ENCODE results near the gene MNX1.

MNX1 gene

GRCh38 chr7:157010588-157011332, at the start of gene MNX1:
Gene MNX1, minus strand, starts transcription at chr7:157010663. Its CDS starts 313 bp downstream, at chr7:157010350.
- FAIRE-seq (no peak), DNase-seq (ENCODE audit: insufficient read length, low spot score) (peak; percentile 75)

- DNase-seq (ENCODE audit: insufficient read length, low spot score) (no peak), FAIRE-seq (no peak)
These were observed 49.1 kb upstream of the MNX1 start for GRCh38 chr7:157059534-157059933.

GRCh38 chr7:157058701-157059100, 48.2 kb upstream of the MNX1 start:
- DNase-seq (ENCODE audit: insufficient read length, low spot score) (no peak), FAIRE-seq (no peak)

GRCh38 chr7:157058068-157058467, 47.6 kb upstream of the MNX1 start:
- FAIRE-seq (no peak), DNase-seq (ENCODE audit: insufficient read length, low spot score) (no peak)

- DNase-seq (ENCODE audit: insufficient read length, low spot score): no peak
- FAIRE-seq: no peak
These were observed 46.8 kb upstream of the MNX1 start for GRCh38 chr7:157056957-157057902.

GRCh38 chr7:157056246-157056645, 45.8 kb upstream of the MNX1 start:
- DNase-seq (ENCODE audit: insufficient read length, low spot score) (no peak), FAIRE-seq (no peak)

- FAIRE-seq (no peak), DNase-seq (ENCODE audit: insufficient read length, low spot score) (no peak)
These were observed 44.5 kb upstream of the MNX1 start for GRCh38 chr7:157054927-157055326.

- DNase-seq (ENCODE audit: insufficient read length, low spot score): no peak
These were observed 42.7 kb upstream of the MNX1 start for GRCh38 chr7:157053118-157053517.

GRCh38 chr7:157047148-157047547, 36.7 kb upstream of the MNX1 start:
- DNase-seq (ENCODE audit: insufficient read length, low spot score) (no peak), FAIRE-seq (no peak)

More at GRCh38 chr7:157053118-157053517, 42.7 kb upstream of the MNX1 start:
- FAIRE-seq: no peak

- FAIRE-seq (no peak), DNase-seq (ENCODE audit: insufficient read length, low spot score) (peak; percentile 41)
These were observed 36.2 kb upstream of the MNX1 start for GRCh38 chr7:157046681-157047080.

- no peak for FAIRE-seq
- no peak for DNase-seq (ENCODE audit: insufficient read length, low spot score)
These were observed 34.6 kb upstream of the MNX1 start for GRCh38 chr7:157044943-157045660.

- FAIRE-seq: no peak
- DNase-seq (ENCODE audit: insufficient read length, low spot score): no peak
These were observed 33.8 kb upstream of the MNX1 start for GRCh38 chr7:157044147-157044687.

GRCh38 chr7:157043745-157044144, 33.3 kb upstream of the MNX1 start:
- FAIRE-seq (no peak), DNase-seq (ENCODE audit: insufficient read length, low spot score) (no peak)

GRCh38 chr7:157041514-157042277, 31.2 kb upstream of the MNX1 start:
- DNase-seq (ENCODE audit: insufficient read length, low spot score) (no peak), FAIRE-seq (no peak)

GRCh38 chr7:157041004-157041403, 30.5 kb upstream of the MNX1 start:
- no peak for DNase-seq (ENCODE audit: insufficient read length, low spot score)
- no peak for FAIRE-seq

GRCh38 chr7:157037635-157038034, 27.2 kb upstream of the MNX1 start:
- FAIRE-seq (no peak), DNase-seq (ENCODE audit: insufficient read length, low spot score) (no peak)

GRCh38 chr7:157037028-157037427, 26.6 kb upstream of the MNX1 start:
- no peak for DNase-seq (ENCODE audit: insufficient read length, low spot score)
- FAIRE-seq: no peak

- DNase-seq (ENCODE audit: insufficient read length, low spot score) (no peak), FAIRE-seq (no peak)
These were observed 25.5 kb upstream of the MNX1 start for GRCh38 chr7:157035979-157036378.

- no peak for FAIRE-seq
- no peak for DNase-seq (ENCODE audit: insufficient read length, low spot score)
These were observed 24.8 kb upstream of the MNX1 start for GRCh38 chr7:157035302-157035701.

All from HTR-8/SVneo (cell line).